GM23338 (cell line): ENCODE results near the gene USPL1. TPM values are rescaled to one million over a fixed set of nuclear protein-coding genes. Genes with fewer than 3 reads are reported as not detected.

ENCODE experiments used
- ATAC-seq: fragments of 200-7000 bp; cut with Tn5 transposase; 3 replicates; pipeline ENCODE4 v1.9.1; 2020
- DNase-seq: peaks from one replicate; pipeline ENCODE4 v3.0.0-alpha.2; 2015; ENCODE audit warnings: low spot score
- H2AFZ ChIP-seq: fragments of 200-600 bp; sonication (generic); 2 replicates; pipeline ENCODE4 v1.8.0; 2016; ENCODE audit warnings: antibody characterized with exemption, mild to moderate bottlenecking, moderate library complexity
- H3F3A ChIP-seq: fragments of 200-600 bp; sonication (generic); replicated peaks from 2 replicates; pipeline ENCODE4 v1.8.0; 2017; ENCODE audit warnings: antibody characterized with exemption, mixed run types, low read depth
- H3K27ac ChIP-seq: fragments of 200-600 bp; sonication (generic); 2 replicates; pipeline ENCODE4 v1.6.1; 2016; ENCODE audit warnings: low read depth
- H3K27me3 ChIP-seq: fragments of 200-600 bp; sonication (generic); 2 replicates; pipeline ENCODE4 v1.8.0; 2016; ENCODE audit warnings: mild to moderate bottlenecking, mixed run types, moderate library complexity; ENCODE audit not compliant: insufficient read depth
- H3K36me3 ChIP-seq: fragments of 200-600 bp; sonication (generic); 2 replicates; pipeline ENCODE4 v1.8.0; 2016; ENCODE audit warnings: mild to moderate bottlenecking; ENCODE audit not compliant: insufficient read depth
- H3K4me1 ChIP-seq: fragments of 200-600 bp; sonication (generic); 2 replicates; pipeline ENCODE4 v1.8.0; 2016; ENCODE audit warnings: mild to moderate bottlenecking, moderate library complexity; ENCODE audit not compliant: insufficient read depth
- H3K4me2 ChIP-seq: fragments of 200-600 bp; sonication (generic); 2 replicates; pipeline ENCODE4 v1.7.1; 2017; ENCODE audit warnings: mixed run types
- H3K4me3 ChIP-seq: fragments of 200-600 bp; sonication (generic); 2 replicates; pipeline ENCODE4 v1.6.1; 2016; ENCODE audit warnings: mixed run types
- H3K79me2 ChIP-seq: fragments of 200-600 bp; sonication (generic); replicated peaks from 2 replicates; pipeline ENCODE4 v1.8.0; 2017; ENCODE audit warnings: mild to moderate bottlenecking; ENCODE audit not compliant: insufficient read depth
- H3K9me2 ChIP-seq: fragments of 200-600 bp; sonication (generic); 2 replicates; pipeline ENCODE4 v1.8.0; 2017; ENCODE audit not compliant: insufficient read depth
- H4K20me1 ChIP-seq: fragments of 200-600 bp; sonication (generic); replicated peaks from 2 replicates; pipeline ENCODE4 v1.8.0; 2017; ENCODE audit warnings: mild to moderate bottlenecking; ENCODE audit not compliant: insufficient read depth
- H3K27ac Mint-ChIP-seq: 2 replicates; pipeline ENCODE4 v1.8.0; 2020; ENCODE audit warnings: inconsistent platforms, mild to moderate bottlenecking, moderate library complexity, mixed read lengths
- H3K27me3 Mint-ChIP-seq: 3 replicates; pipeline ENCODE4 v1.8.0; 2022; ENCODE audit warnings: low read depth, mild to moderate bottlenecking, moderate library complexity, mixed read lengths, inconsistent platforms; ENCODE audit not compliant: insufficient read depth, poor library complexity
- H3K36me3 Mint-ChIP-seq: 3 replicates; pipeline ENCODE4 v1.8.0; 2021; ENCODE audit warnings: low read depth, mild to moderate bottlenecking, inconsistent platforms, moderate library complexity, mixed read lengths
- H3K4me1 Mint-ChIP-seq: 3 replicates; pipeline ENCODE4 v1.8.0; 2020; ENCODE audit warnings: mild to moderate bottlenecking, inconsistent platforms, mixed read lengths
- H3K4me3 Mint-ChIP-seq: 3 replicates; pipeline ENCODE4 v1.8.0; 2021; ENCODE audit warnings: moderate library complexity, mild to moderate bottlenecking, inconsistent platforms, mixed read lengths
- H3K9me3 Mint-ChIP-seq: 3 replicates; pipeline ENCODE4 v1.8.0; 2020; ENCODE audit warnings: moderate library complexity, mild to moderate bottlenecking, inconsistent platforms, mixed read lengths
- CREB1 ChIP-seq: fragments of 250-450 bp; sonication (Bioruptor Pico); IDR thresholded peaks from 2 replicates; pipeline ENCODE4 v1.5.0; 2020; ENCODE audit warnings: low read depth, mild to moderate bottlenecking, moderate library complexity
- JUNB ChIP-seq: IDR thresholded peaks from one replicate; pipeline ENCODE4 v1.6.1; 2016; ENCODE audit warnings: antibody characterized with exemption; ENCODE audit not compliant: unreplicated experiment
- NANOG ChIP-seq: IDR thresholded peaks from 2 replicates; pipeline ENCODE4 v1.6.1; 2016; ENCODE audit warnings: antibody characterized with exemption, borderline replicate concordance
- POLR2AphosphoS5 ChIP-seq: IDR thresholded peaks from 2 replicates; pipeline ENCODE4 v1.6.1; 2016; ENCODE audit warnings: antibody characterized with exemption, low read depth
- REST ChIP-seq: IDR thresholded peaks from one replicate; pipeline ENCODE4 v1.6.1; 2018; ENCODE audit warnings: antibody characterized with exemption; ENCODE audit not compliant: unreplicated experiment
- STAT1 ChIP-seq: IDR thresholded peaks from one replicate; pipeline ENCODE4 v1.6.1; 2016; ENCODE audit warnings: antibody characterized with exemption; ENCODE audit not compliant: unreplicated experiment
- ZNF114 ChIP-seq: fragments of 250-450 bp; sonication (Bioruptor Pico); IDR thresholded peaks from 2 replicates; pipeline ENCODE4 v1.5.0; 2020; ENCODE audit warnings: mild to moderate bottlenecking, moderate library complexity
- ZNF331 ChIP-seq: fragments of 250-450 bp; sonication (Bioruptor Pico); IDR thresholded peaks from 2 replicates; pipeline ENCODE4 v1.5.0; 2020; ENCODE audit warnings: low read depth, mild to moderate bottlenecking, moderate library complexity
- ZNF462 ChIP-seq: fragments of 250-450 bp; sonication (Bioruptor Pico); IDR thresholded peaks from 2 replicates; pipeline ENCODE4 v1.5.0; 2020; ENCODE audit warnings: mild to moderate bottlenecking, moderate library complexity
- polyA plus RNA-seq: library from polyadenylated mRNA; unstranded; fragments of >200 nt; fragmentation: Nextera tagmentation; extraction: Ambion mirVana; gene quantifications from 2 replicates; pipeline ENCODE4 v1.2.1, GENCODE V29; 2016
- total RNA-seq: library from RNA; depleted of rRNA; stranded (reverse); fragments of >200 nt; shearing (Covaris generic); gene quantifications from 2 replicates; pipeline ENCODE4 v1.2.3, GENCODE V29; 2014
- TF ChIP-seq, protein P1 (sequence below), 2 experiments: fragments of 200-600 bp in 1 of 2; sonication (generic) in 1 of 2; conservative IDR thresholded peaks; 2 replicates each; pipeline versions ENCODE4 v1.5.1 to v1.6.1; 2016 to 2017; ENCODE audit warnings: antibody characterized with exemption in 2 of 2, low read depth in 2 of 2, mild to moderate bottlenecking in 2 of 2, moderate library complexity in 1 of 2

USPL1 gene
- total and polyA plus RNA-seq, 2 experiments from 2014 or later: 12.4 to 24.1 TPM

- H3K27ac ChIP-seq: peak overlapping the region; percentile 98
- Mint-ChIP-seq H3K4me1 (peaks cover 9% of the 10 kb centered on the region; the same call in 2 of the 3 replicates), H3K27me3 (no peaks in the 10 kb centered on the region), H3K9me3 (no peaks in the 10 kb centered on the region), H3K27ac (no peak overlapping the region), H3K36me3 (peaks cover under 1% of the 10 kb centered on the region; the same call in 1 of the 3 replicates), H3K4me3 (no peak overlapping the region)
- H2AFZ ChIP-seq: no peak overlapping the region
- H3F3A ChIP-seq: no peaks in the 10 kb centered on the region
- H3K4me3 ChIP-seq: peak overlapping the region; percentile 59
- H4K20me1 ChIP-seq: 0 out of 2 replicates have a peak, but pooled peaks cover 6% of the 10 kb centered on the region
- H3K9me2 ChIP-seq: no peaks in the 10 kb centered on the region
- DNase-seq (no peak), ATAC-seq (no peak)
- no peaks in the 10 kb centered on the region for H3K36me3 ChIP-seq
- H3K27me3 ChIP-seq: no peaks in the 10 kb centered on the region
- H3K4me1 ChIP-seq: peaks cover 14% of the 10 kb centered on the region
- TF ChIP-seq POLR2AphosphoS5 (no peak), ZNF114 (CRISPR knock-in tag) (no peak), JUNB (no peak), NANOG (no peak), CREB1 (CRISPR knock-in tag) (no peak), ZNF331 (CRISPR knock-in tag) (no peak), ZNF462 (no peak), STAT1 (no peak), REST (no peak)
- TF ChIP-seq, protein P1, sequence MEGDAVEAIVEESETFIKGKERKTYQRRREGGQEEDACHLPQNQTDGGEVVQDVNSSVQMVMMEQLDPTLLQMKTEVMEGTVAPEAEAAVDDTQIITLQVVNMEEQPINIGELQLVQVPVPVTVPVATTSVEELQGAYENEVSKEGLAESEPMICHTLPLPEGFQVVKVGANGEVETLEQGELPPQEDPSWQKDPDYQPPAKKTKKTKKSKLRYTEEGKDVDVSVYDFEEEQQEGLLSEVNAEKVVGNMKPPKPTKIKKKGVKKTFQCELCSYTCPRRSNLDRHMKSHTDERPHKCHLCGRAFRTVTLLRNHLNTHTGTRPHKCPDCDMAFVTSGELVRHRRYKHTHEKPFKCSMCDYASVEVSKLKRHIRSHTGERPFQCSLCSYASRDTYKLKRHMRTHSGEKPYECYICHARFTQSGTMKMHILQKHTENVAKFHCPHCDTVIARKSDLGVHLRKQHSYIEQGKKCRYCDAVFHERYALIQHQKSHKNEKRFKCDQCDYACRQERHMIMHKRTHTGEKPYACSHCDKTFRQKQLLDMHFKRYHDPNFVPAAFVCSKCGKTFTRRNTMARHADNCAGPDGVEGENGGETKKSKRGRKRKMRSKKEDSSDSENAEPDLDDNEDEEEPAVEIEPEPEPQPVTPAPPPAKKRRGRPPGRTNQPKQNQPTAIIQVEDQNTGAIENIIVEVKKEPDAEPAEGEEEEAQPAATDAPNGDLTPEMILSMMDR (conservative IDR thresholded peaks at IDR 0.05; ENCODE audit: low read depth in 2 of 2): no peak
- H3K79me2 ChIP-seq: peaks cover 70% of the 10 kb centered on the region
- H3K4me2 ChIP-seq: peak overlapping the region; percentile 81
These were observed 1.7 kb upstream of the USPL1 start for GRCh38 chr13:30615866-30616541.
